GM19099 (cell line): ENCODE data around the gene SPNS2.

Source experiments
- POLR2A ChIP-seq: IDR thresholded peaks from 3 replicates; pipeline ENCODE4 v1.6.1; 2011; ENCODE audit warnings: low read depth; ENCODE audit not compliant: insufficient read length; ENCODE audit errors: extremely low read depth

SPNS2 gene

DNA sequence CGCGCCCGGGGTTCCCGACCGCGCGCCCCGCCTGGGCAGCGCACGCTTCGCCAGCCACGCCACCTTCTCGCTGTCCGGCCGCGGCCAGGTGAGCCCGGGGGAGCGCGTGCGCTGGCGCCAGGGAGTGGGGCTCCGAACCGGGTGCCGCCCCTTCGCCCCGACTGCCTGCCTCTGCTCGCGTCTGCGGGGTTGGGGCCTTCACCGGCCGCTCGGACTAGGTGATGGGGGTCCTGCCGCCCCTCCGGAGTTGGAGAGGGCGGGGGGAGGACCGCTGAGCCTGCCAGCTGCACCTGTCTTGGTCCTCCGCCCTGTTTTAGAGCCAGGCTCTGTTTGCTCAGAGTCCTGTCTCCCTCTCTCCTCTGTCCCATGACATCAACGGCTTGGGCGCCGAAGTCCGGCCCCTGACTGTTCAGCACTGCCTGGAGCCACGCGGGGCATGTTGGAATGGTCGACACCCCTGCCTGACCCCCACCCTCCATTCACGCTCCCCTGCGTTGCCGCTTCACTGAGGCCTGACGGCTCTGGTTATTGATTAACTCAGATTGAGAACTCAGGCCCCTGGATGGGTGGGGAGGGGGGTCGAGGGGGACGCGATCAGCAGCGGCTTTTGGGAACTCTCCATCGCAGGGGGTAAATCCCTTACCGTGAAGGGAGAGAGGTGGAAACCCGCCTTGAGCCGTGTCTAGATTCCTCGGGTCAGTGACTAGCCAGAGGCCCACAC lies 86.4 kb downstream of the SPNS2 start:
- no peak for TF ChIP-seq POLR2A

GRCh38 chr17:4585638-4585994 lies 86.9 kb downstream of the SPNS2 start:
- no peak for TF ChIP-seq POLR2A

- no peak for TF ChIP-seq POLR2A
Observed at GRCh38 chr17:4586043-4586442, 87.4 kb downstream of the SPNS2 start.

GRCh38 chr17:4587195-4587594 lies 88.5 kb downstream of the SPNS2 start:
- TF ChIP-seq POLR2A = no peak

GRCh38 chr17:4587803-4588202 lies 89.1 kb downstream of the SPNS2 start:
- no peak for TF ChIP-seq POLR2A

DNA sequence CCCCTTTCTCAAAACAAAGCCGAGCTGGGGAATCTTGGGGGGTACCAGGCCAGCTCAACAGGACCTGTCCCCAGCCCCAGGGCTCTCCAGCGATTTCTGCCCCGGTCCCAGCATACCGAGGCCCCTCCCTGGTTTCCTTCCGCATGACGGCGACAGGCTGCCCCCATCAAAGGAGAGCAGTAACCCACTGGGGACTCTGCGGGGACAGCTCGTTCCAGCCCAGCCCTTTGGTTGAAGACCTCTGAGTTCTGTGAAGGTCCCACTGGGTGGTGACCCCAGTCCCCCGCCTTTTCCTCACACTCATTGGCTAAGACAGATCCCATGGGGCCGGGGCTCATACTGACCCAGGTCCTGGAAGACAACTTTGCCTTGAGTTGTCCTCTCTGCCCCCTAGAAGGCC lies 89.7 kb downstream of the SPNS2 start:
- no peak for TF ChIP-seq POLR2A
